GM19372 (cell line): ENCODE results near the gene KRT5.

Source experiments
- ATAC-seq: cut with Tn5 transposase; IDR thresholded peaks from one replicate; pipeline ENCODE4 v1.9.1; 2021; ENCODE audit warnings: mild to moderate bottlenecking, low read depth, moderate library complexity; ENCODE audit not compliant: unreplicated experiment

KRT5 gene

GRCh38 chr12:52519826-52520662, at the start of gene KRT5:
Gene KRT5 (minus strand): TSS chr12:52520394. CDS start chr12:52520296, 98 bp downstream.
- ATAC-seq, result no peak

DNA sequence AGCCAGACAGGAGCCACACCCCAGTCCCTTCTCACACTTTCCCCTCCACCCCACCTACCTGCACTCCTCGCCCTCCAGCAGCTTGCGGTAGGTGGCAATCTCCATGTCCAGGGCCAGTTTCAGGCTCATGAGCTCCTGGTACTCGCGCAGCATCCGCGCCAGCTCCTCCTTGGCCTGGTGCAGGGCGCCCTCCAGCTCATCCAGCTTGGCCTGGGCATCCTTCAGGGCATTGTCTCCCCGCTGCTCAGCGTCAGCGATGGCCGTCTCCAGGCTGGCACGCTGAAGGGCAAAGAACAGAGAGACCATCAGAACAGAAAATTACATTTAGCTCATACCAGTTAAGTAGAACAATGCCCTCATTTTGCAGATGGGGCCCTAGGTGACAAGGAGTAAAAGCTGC, 47.9 kb upstream of the KRT5 start:
- no peak for ATAC-seq

DNA sequence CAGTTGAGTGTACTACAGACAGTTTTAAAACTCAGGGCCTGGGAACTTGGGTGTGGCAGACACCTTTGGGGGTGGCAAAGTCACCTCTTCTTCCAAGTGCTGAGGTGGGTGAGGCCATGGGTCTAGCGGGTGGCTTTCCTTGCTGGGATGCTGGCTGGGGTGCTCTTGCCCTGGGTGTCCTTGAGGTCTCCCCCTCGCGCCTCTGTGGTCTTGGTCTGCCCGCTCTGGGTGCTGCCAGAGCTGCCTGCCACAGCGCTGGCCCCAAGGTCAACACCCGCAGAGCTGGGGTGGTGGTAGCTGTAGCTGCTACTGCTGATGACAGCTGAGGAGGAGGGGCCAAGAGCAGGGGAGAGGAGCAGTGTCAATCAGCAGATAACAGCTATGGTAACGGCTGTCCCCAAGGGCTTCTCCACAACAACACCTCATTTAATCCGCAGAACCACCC, 46.7 kb upstream of the KRT5 start:
- no peak for ATAC-seq

DNA sequence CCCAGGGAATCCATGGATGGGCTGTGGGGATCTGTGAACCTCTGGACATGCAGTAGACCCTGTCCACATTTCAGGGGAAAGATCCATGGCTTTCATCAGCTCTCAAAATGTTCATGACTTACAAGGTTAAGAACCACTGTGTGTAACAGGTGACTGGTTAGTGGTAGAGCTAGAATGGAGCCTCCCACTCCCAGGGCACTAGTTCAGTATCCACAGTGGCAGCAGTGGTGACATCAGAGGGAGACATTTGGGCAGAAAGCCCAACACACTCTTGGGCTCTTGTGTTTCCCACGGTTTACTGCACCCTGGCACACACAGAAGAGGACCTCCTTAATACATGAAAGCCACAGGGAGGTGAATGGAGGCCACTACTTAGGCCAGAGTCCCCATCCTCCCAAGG, 44.4 kb upstream of the KRT5 start:
- ATAC-seq, result no peak

GRCh38 chr12:52561880-52562449, 41.8 kb upstream of the KRT5 start:
- ATAC-seq, result no peak

DNA sequence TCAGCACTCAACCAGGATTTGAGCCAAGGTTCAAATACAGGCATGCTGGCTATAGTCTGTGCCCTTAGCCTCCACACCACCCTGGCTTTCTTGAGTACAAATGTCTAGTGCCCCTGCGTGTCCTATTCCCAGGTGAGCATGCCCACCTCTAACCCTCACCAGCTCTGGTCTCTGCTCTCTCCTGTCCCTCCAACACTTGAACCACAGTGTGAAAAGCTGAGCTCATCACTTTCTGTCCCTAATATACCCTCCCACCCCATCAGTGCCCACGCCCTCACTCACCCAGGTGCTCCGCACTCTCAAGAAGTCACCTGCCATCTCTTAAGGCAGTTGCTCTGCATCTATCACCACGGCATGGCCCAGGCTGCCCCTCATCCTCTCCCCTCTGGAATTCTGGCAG, 39.8 kb upstream of the KRT5 start:
- ATAC-seq, result no peak

- ATAC-seq, result no peak
Observed at GRCh38 chr12:52558781-52559445, 38.7 kb upstream of the KRT5 start.

DNA sequence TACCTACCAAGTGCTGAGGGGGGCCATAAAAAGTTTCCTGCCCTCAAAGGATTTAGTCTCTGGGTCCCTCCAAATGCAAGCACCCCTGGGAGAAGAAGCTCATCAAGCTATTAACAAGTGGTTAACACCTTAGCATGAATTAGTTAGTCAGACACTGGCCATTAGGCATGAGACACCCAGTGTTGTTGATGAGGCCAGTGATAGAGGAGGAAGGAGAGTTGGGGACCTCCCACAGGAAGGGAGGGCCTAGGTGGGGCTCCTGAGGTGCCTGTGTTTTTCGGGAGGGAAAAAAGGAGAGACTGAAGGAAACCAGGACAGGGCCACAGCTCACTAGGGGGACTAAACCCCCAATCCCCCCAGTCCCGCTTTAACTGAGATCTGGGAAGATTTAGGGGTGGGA, 37.3 kb upstream of the KRT5 start:
- no peak for ATAC-seq

DNA sequence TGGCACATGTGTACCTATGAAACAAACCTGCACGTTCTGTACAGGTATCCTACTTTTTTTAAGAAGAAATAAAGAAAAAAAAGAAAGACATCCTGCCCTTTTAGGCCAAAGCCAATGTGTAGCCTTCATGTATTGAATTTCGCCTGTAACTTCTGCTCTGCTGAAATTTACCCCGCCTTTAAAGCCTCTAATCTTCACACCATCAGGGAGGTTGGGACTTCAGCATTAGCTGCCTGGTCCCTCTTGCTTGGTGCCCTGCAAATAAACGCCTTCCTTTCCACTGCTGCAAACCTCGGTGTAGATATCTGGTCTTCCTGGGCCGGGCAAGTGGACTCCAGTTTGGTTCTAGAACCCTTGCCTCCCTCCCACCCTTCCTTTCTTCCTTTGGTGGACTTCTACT, 35.4 kb upstream of the KRT5 start:
- no peak for ATAC-seq

DNA sequence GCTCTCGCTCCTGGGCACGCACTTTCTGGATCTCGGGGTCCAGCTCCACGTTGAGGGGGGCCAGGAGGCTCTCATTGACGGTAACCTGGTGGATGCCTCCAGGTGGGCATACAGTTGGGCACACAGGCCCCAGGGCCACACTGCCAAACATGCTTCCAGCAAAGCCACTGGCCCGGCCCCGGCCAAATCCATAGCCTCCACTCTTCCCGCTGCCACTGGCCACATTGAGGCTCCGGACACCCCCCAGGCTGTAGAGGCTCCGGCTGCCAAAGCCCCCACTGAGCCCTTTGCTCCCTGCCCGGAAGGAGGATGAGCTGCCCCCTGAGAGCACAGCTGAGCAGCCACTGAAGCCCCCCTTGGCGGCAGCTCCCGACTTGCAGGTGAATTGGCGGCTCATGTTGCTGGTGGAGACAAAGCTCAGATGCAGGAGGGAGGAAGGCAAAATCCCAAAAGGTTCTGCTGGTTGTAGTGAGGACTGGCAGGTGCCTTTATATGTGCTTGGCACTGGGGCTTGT, 32.5 kb upstream of the KRT5 start, which contains the start of gene KRT71:
TSS of gene KRT71 (minus strand) at position 465 of the 515 bp plus-strand sequence. CDS start at position 397, 68 bp downstream.
- ATAC-seq, result no peak

GRCh38 chr12:52552055-52552454, 31.9 kb upstream of the KRT5 start:
- no peak for ATAC-seq

DNA sequence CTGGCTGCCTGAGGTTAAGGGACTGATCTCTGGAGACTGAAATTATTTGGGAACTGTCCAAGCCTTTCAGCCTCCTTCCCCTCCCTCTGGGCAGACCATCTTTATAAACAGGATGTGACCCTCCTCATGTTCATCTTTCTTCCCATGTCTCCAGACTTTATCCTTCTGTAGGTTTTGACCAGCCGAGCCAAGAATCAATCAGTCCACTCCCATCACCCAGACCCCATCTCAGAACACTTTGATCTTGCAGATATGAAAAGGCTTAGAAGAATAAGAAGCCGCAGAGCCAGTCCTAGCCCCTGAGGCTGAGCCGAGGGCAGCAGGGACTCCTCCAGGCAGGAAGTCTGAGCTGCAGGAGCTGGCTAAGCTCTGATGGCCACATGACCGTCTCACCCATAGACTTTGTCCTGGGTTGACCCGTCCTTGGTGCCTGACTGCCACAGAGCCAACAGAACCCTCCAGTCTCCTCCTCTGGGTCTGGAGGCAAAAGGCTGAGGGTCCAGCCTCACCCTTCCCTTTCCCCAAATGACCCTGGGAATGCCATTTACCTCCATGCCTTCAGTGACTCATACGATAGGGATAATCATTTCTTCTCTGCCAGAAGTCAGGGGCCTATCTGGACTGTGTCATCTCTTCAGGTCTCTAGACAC, 31.1 kb upstream of the KRT5 start:
- no peak for ATAC-seq

DNA sequence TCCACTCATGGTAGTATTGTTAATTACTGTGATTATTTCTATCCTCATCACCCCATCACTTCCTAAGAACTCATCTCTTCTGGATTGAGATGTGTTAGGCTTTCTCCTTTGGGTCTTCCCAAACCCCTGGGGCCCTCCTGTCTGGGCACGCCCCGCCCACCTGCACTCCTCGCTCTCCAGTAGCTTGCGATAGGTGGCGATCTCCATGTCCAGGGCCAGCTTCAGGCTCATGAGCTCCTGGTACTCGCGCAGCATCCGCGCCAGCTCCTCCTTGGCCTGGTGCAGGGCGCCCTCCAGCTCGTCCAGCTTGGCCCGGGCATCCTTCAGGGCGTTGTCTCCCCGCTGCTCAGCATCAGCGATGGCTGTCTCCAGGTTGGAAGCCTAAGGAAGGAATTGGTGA, 25.9 kb upstream of the KRT5 start:
- ATAC-seq, result no peak

DNA sequence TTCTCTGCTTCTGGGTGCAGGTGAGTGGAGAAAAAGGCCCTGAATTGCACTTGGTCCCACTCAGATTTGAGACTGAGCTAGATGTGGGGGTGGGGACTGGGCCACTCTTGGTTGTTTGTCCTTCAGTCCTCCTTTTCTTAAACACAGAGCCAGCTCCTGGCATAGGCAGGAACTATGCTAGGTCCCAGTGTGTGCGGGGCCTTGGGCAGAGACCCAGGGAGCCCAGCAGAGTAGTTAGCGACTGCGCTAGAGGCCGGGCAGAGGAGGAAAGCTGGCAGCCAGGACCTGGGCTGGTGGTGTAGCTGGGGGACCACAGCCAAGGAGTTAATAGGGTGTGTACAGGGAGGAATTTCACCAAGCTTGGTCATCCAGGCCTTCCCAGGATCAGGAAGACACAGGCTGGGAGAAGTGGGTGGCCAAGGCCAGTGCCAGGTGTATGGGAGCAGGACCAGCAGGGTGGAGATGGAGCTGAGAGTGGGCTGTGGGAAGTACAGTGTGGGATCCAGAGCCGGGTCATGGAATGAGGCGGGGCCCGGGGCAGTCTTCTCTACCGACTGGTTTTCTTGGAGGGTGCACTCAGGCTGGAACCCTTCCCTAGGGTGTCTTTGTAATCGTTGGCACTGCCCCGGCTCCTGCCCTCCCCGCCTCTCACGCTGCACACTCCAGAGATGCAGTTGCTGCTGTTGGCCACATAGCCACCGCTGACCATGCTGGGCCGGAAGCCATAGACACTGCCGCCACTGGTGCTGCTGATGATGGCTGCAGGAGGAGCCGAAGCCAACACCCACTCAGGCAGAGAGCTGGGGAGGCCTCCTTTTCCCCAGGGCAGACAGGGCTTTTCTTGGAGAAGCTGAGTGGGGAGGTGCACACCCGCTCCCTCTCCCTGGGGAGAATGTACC, 24.0 kb upstream of the KRT5 start:
- ATAC-seq, result no peak

DNA sequence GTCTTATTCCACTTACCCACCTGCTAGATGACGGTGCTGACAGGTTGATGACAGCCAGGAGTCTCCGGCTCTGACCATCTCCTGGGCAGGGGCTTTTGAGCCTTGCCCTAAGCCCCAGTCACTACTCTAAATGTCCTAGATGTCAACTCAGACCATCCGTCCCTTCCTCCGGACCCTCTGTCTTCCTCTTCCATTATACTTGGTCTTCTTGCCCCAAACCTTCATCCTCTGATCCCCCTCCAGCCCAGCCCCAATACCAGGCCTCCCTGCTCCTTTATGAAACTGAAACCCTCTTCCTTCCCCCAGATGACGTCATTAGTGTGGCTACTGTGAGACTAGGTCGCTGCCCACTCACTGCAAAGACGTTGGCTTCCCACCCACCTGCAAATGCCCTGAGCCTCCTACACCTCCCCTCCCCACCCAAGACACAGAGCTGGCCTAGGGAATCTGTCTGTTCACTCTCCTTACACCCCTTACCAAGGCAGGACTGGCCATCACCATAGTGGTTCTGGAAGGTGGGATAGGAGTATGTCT, 22.7 kb upstream of the KRT5 start:
- no peak for ATAC-seq

DNA sequence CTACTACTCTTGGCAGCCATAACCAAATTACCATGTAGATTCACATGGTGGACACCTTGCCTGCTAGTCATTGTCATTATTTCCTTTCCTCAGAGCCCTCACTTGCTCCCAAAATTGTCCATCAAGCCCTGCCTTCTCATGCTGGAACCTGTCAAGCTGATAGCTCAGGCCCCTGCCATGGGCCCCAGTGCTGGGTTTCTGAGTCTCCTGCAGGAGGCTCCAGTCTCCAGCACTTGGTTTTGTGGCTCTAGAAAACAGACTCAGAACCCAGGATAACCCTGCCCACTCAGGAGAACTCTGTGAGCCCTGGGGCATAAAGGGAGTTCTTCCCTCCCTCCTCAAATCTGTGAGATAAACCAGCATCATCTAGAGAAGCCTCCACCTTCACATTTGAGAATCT, 22.0 kb upstream of the KRT5 start:
- no peak for ATAC-seq

- no peak for ATAC-seq
Observed at GRCh38 chr12:52541709-52542108, 21.5 kb upstream of the KRT5 start.

GRCh38 chr12:52540531-52540930, 20.3 kb upstream of the KRT5 start:
- no peak for ATAC-seq

DNA sequence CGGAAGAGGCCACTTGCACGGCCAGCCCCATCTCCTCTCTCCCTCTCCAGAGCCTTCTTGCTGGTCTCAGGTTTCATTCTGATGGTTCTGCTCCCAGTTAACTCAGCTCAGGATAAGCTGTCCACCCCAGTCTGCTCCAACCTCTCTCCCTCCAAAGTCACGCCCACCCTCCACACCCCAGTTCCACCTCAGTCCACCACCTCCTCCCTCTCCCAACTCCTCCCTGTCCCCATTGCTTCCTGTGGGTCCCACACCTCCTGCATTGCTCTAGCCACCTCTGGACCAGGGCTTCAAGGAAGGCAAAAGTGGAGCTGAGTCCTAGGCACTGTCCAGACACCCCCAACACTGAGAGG, 19.6 kb upstream of the KRT5 start:
- no peak for ATAC-seq
